Astrocyte (in vitro differentiated cells and primary cell): ENCODE data around the gene ECE1. TPM values are rescaled to one million over a fixed set of nuclear protein-coding genes. Genes with fewer than 3 reads are reported as not detected.
A peak's percentile ranks its signal among the peaks of the same experiment; 100 is the strongest.

Source experiments
- DNase-seq: peaks from one replicate; pipeline ENCODE4 v3.0.0-alpha.2; 2010; ENCODE audit warnings: low read depth
- FAIRE-seq: peaks from 2 replicates; lab custom pipeline; 2011; peaks lifted over from hg19 to GRCh38; lab: Jason Lieb, UNC
- H2AFZ ChIP-seq: 2 replicates; pipeline ENCODE4 v1.6.0; 2012; ENCODE audit warnings: low read depth, low read length, inconsistent platforms
- H3K27ac ChIP-seq: 2 replicates; pipeline ENCODE4 v1.5.1; 2011; ENCODE audit warnings: low read depth, low read length, inconsistent platforms
- H3K27me3 ChIP-seq: 2 replicates; pipeline ENCODE4 v1.6.0; 2011; ENCODE audit warnings: low read length, inconsistent platforms; ENCODE audit not compliant: insufficient read depth
- H3K36me3 ChIP-seq: 2 replicates; pipeline ENCODE4 v1.5.1; 2011; ENCODE audit warnings: low read length, inconsistent platforms; ENCODE audit not compliant: insufficient read depth
- H3K4me1 ChIP-seq: 2 replicates; pipeline ENCODE4 v1.5.1; 2011; ENCODE audit warnings: low read length, inconsistent platforms; ENCODE audit not compliant: insufficient read depth
- H3K4me2 ChIP-seq: 2 replicates; pipeline ENCODE4 v1.6.0; 2012; ENCODE audit warnings: low read length, inconsistent platforms
- H3K4me3 ChIP-seq: 2 replicates; pipeline ENCODE4 v1.5.1; 2011; ENCODE audit warnings: low read depth, mild to moderate bottlenecking, low read length, inconsistent platforms; ENCODE audit not compliant: insufficient read depth
- H3K79me2 ChIP-seq: 2 replicates; pipeline ENCODE4 v1.6.0; 2012; ENCODE audit warnings: mild to moderate bottlenecking, low read length, inconsistent platforms; ENCODE audit not compliant: insufficient read depth
- H3K9ac ChIP-seq: 2 replicates; pipeline ENCODE4 v1.6.0; 2012; ENCODE audit warnings: mild to moderate bottlenecking, low read length, inconsistent platforms
- H3K9me3 ChIP-seq: 2 replicates; pipeline ENCODE4 v1.5.1; 2012; ENCODE audit warnings: low read depth, mild to moderate bottlenecking, low read length, inconsistent platforms; ENCODE audit not compliant: insufficient read depth
- H4K20me1 ChIP-seq: 2 replicates; pipeline ENCODE4 v1.6.0; 2012; ENCODE audit warnings: low read length, inconsistent platforms; ENCODE audit not compliant: insufficient read depth
- H3K27ac Mint-ChIP-seq: one replicate; pipeline ENCODE4 v1.8.0; 2021; ENCODE audit warnings: mild to moderate bottlenecking, mixed read lengths; ENCODE audit not compliant: unreplicated experiment
- H3K27me3 Mint-ChIP-seq: one replicate; pipeline ENCODE4 v1.8.0; 2021; ENCODE audit warnings: low read depth, mixed read lengths; ENCODE audit not compliant: unreplicated experiment
- H3K36me3 Mint-ChIP-seq: one replicate; pipeline ENCODE4 v1.8.0; 2021; ENCODE audit warnings: low read depth, mixed read lengths; ENCODE audit not compliant: unreplicated experiment
- H3K4me1 Mint-ChIP-seq: one replicate; pipeline ENCODE4 v1.8.0; 2021; ENCODE audit warnings: low read depth, mixed read lengths; ENCODE audit not compliant: unreplicated experiment
- H3K4me3 Mint-ChIP-seq: one replicate; pipeline ENCODE4 v1.8.0; 2021; ENCODE audit warnings: mild to moderate bottlenecking, moderate library complexity, mixed read lengths; ENCODE audit not compliant: unreplicated experiment
- H3K9me3 Mint-ChIP-seq: one replicate; pipeline ENCODE4 v1.8.0; 2021; ENCODE audit warnings: mild to moderate bottlenecking, mixed read lengths; ENCODE audit not compliant: unreplicated experiment
- CTCF ChIP-seq: IDR thresholded peaks from 2 replicates; pipeline ENCODE4 v1.5.1; 2011; ENCODE audit warnings: low read depth, mild to moderate bottlenecking, inconsistent platforms, low read length, moderate library complexity; ENCODE audit not compliant: insufficient read depth
- EZH2 ChIP-seq: IDR thresholded peaks from 2 replicates; pipeline ENCODE4 v1.6.1; 2012; ENCODE audit warnings: mild to moderate bottlenecking, low read length, inconsistent platforms; ENCODE audit not compliant: insufficient read depth
- total RNA-seq: library from RNA; stranded (reverse); gene quantifications from 2 replicates; pipeline ENCODE4 v1.2.1, GENCODE V29; 2021

Gene ECE1
- total RNA-seq, 1 donor from 2014 or later = 172 TPM

GRCh38 chr1:21330544-21330943 lies 40.3 kb upstream of the ECE1 start:
- H3K4me1 ChIP-seq = peaks cover 42% of the 10 kb centered on the region
- FAIRE-seq (no peak), DNase-seq (no peak)
- H3K27me3 ChIP-seq = no peaks in the 10 kb centered on the region
- H3K9ac ChIP-seq = no peak overlapping the region
- H3K36me3 Mint-ChIP-seq = peaks cover 13% of the 10 kb centered on the region
- no peak overlapping the region for H3K27ac ChIP-seq
- TF ChIP-seq CTCF = no peak
- no peak for TF ChIP-seq EZH2
- H3K27me3 Mint-ChIP-seq = no peaks in the 10 kb centered on the region
- H3K27ac Mint-ChIP-seq = no peak overlapping the region
- H3K36me3 ChIP-seq = no peaks in the 10 kb centered on the region
- no peak overlapping the region for H2AFZ ChIP-seq
- peaks cover 4% of the 10 kb centered on the region for H4K20me1 ChIP-seq
- no peak overlapping the region for H3K4me3 Mint-ChIP-seq
- no peaks in the 10 kb centered on the region for H3K9me3 ChIP-seq
- no peak overlapping the region for H3K4me2 ChIP-seq
- H3K4me3 ChIP-seq = no peak overlapping the region
- H3K9me3 Mint-ChIP-seq = no peaks in the 10 kb centered on the region
- H3K4me1 Mint-ChIP-seq = peaks cover 63% of the 10 kb centered on the region
- H3K79me2 ChIP-seq = peaks cover 80% of the 10 kb centered on the region

DNA sequence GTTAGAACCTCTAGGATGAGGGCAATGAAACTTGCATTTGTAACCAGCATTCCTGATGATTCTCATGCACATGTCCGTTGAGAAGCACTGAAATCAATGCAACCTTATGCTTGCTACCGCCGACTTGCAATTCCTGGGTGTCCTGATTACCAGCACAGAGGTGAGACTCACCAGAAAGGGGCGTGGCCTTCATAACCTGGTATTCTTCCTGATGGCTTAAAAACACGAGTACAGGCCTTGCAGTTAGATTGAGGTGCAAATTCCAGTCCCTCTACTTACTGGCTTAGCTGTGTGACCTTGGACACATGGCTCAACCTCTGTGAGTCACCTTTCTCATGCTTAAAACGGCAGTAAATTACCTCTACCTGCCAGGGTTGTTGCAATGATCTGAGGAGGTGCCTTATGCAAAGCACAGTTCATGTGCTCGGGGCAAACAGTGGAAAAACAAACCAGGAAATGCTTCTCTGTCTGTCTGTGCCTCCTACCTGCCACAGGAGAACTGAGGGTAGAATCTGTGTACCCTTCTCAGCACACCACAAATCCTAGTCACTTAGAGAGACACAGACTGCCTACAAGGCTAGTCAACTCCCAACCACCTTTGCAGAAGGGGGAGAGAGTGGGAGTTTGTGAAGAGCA lies 39.1 kb upstream of the ECE1 start:
- TF ChIP-seq EZH2 = no peak
- TF ChIP-seq CTCF = no peak
- Mint-ChIP-seq H3K36me3 (peaks cover 13% of the 10 kb centered on the region), H3K27ac (peak overlapping the region; percentile 56), H3K27me3 (no peaks in the 10 kb centered on the region), H3K4me1 (peaks cover 69% of the 10 kb centered on the region), H3K9me3 (no peaks in the 10 kb centered on the region), H3K4me3 (no peak overlapping the region)
- no peak overlapping the region for H3K4me2 ChIP-seq
- peaks cover 72% of the 10 kb centered on the region for H3K79me2 ChIP-seq
- no peak overlapping the region for H3K27ac ChIP-seq
- FAIRE-seq (no peak), DNase-seq (no peak)
- H4K20me1 ChIP-seq = peaks cover 4% of the 10 kb centered on the region
- H2AFZ ChIP-seq = no peak overlapping the region
- peaks cover 42% of the 10 kb centered on the region for H3K4me1 ChIP-seq
- no peaks in the 10 kb centered on the region for H3K27me3 ChIP-seq
- H3K9ac ChIP-seq = no peak overlapping the region
- H3K4me3 ChIP-seq = no peak overlapping the region
- H3K36me3 ChIP-seq = no peaks in the 10 kb centered on the region
- H3K9me3 ChIP-seq = no peaks in the 10 kb centered on the region

DNA sequence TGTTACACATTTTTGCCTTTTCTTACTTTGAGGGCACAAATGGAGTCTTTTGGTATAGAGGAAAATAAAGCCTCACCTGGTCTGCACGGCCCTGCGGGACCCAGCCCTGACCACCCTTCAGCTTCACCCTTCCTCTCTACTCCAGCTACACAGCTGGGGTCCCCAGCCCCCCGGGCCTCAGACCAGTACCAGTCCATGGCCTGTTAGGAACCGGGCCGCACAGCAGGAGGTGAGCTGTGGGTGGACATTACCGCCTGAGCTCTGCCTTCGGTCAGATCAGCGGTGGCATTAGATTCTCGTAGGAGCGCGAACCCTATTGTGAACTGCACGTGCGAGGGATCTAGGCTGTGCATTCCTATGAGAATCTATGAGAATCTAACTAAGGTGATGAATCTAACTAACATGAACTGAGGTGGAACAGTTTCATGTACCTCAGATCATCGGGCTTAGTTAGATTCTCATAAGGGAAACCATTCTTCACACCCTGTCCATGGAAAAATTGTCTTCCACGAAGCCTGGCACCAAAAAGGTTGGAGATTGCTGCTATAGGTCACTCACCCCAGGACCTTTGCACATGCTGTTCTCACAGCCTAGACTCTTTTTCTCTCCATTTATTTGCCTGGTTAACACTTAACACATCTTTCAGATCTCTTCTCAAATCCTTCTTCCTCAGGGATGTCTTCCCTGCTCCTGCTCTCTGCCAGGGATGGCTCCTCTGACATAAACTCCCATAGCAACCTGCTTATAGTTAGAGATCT lies 37.5 kb upstream of the ECE1 start:
- Histone ChIP-seq H3K9me3 (no peaks in the 10 kb centered on the region), H3K27ac (no peak overlapping the region), H3K4me1 (peaks cover 51% of the 10 kb centered on the region), H3K4me2 (no peak overlapping the region), H3K36me3 (no peaks in the 10 kb centered on the region), H3K27me3 (no peaks in the 10 kb centered on the region), H2AFZ (no peak overlapping the region), H3K79me2 (peaks cover 58% of the 10 kb centered on the region), H3K9ac (no peak overlapping the region), H3K4me3 (no peak overlapping the region), H4K20me1 (no peaks in the 10 kb centered on the region)
- DNase-seq (no peak), FAIRE-seq (no peak)
- Mint-ChIP-seq H3K27ac (no peak overlapping the region), H3K36me3 (peaks cover 12% of the 10 kb centered on the region), H3K4me1 (peaks cover 75% of the 10 kb centered on the region), H3K9me3 (no peaks in the 10 kb centered on the region), H3K4me3 (no peak overlapping the region), H3K27me3 (no peaks in the 10 kb centered on the region)
- no peak for TF ChIP-seq CTCF
- no peak for TF ChIP-seq EZH2
